Medulla oblongata (tissue), 1 donor: ENCODE results near the gene LSM12.

Experiments used
- DNase-seq: peaks from one replicate; pipeline ENCODE4 v3.0.0-alpha.2; 2015; ENCODE audit errors: extremely low spot score

The LSM12 gene

DNA sequence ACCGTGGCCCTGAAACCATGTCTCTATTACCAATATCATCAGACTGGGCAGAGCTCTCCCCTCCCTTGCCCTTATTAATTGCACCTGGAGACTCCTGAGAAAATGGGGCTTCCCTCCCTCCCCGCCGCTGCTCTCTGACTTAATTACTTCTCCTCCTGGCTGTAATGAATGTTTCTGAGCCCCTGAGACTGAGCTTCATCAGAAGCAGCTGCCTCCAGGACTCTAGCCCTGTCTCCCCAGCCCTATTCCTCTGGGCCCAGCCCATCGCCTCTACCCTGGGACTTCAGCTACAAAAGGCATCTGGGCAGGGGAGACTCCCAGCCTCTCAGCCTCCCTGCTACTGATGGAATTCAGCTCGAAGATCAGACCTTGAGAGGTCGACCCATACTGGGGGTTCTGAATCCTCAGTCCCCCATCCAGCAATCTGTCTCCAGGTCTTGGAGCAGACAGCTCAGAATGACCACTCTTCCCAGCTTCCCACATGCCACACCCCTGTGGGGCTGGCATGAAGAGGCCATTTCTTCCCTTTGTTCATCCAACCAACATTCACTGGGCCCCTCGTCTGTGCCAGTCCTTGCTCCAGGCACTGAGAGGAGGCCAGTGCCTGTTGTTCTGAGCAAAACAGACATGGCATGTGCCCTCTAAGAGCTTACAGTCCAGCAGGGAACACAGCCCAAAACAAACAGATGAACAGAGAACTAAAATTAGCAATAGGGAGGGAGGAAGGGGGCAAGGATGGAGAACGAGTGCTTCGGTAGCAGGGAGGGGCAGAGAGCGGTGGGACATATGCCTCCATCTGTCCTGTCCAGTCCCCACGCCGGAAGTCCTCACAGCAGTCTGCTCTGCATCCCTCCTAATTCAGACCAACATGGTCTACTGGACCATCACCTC lies 79.1 kb downstream of the LSM12 start:
- no peak for DNase-seq

- DNase-seq: no peak
Measured at GRCh38 chr17:43986225-43986981, 80.1 kb downstream of the LSM12 start.

- DNase-seq: no peak
Measured at GRCh38 chr17:43984521-43984920, 82.0 kb downstream of the LSM12 start.
